Subcutaneous adipose tissue (tissue), 4 donors: ENCODE results near the gene CHCHD1. TPM values are rescaled to one million over a fixed set of nuclear protein-coding genes. Genes with fewer than 3 reads are reported as not detected.

Experiments used
- CTCF ChIP-seq: fragments of 450-650 bp; IDR thresholded peaks from one replicate; pipeline ENCODE4 v1.5.1; 2016; ENCODE audit warnings: low read depth, mild to moderate bottlenecking, control low read depth, antibody characterized with exemption, moderate library complexity
- total RNA-seq, 4 donors: library from RNA; depleted of rRNA; stranded (reverse); fragments of >200 nt; gene quantifications; one replicate each; pipeline ENCODE4 v1.1.0, GENCODE V29; 2016

CHCHD1 gene
- total RNA-seq, 4 donors from 2014 or later: 18.0 to 61.0 (median 21.2) TPM

- TF ChIP-seq CTCF: no peak
Observed at GRCh38 chr10:73788864-73789658, 7.2 kb downstream of the CHCHD1 start.

GRCh38 chr10:73789659-73790055, 7.8 kb downstream of the CHCHD1 start:
- no peak for TF ChIP-seq CTCF

GRCh38 chr10:73790886-73791625, 9.2 kb downstream of the CHCHD1 start:
- TF ChIP-seq CTCF: no peak

GRCh38 chr10:73791871-73792400, 10.1 kb downstream of the CHCHD1 start:
- TF ChIP-seq CTCF: no peak

GRCh38 chr10:73793456-73793855, 11.6 kb downstream of the CHCHD1 start:
- no peak for TF ChIP-seq CTCF

- TF ChIP-seq CTCF: no peak
Observed at GRCh38 chr10:73796766-73797165, 14.9 kb downstream of the CHCHD1 start.
